Hepatocyte (in vitro differentiated cells): ENCODE results near the gene TTLL5. TPM values are rescaled to one million over a fixed set of nuclear protein-coding genes. Genes with fewer than 3 reads are reported as not detected.

Experiments used
- DNase-seq: peaks from one replicate; pipeline ENCODE4 v3.0.0-alpha.2; 2016; ENCODE audit warnings: low spot score
- H2AFZ ChIP-seq: fragments of 200-600 bp; sonication (generic); 2 replicates; pipeline ENCODE4 v1.6.0; 2016; ENCODE audit warnings: antibody characterized with exemption, mild to moderate bottlenecking
- H3K27ac ChIP-seq: fragments of 200-600 bp; sonication (generic); 2 replicates; pipeline ENCODE4 v1.5.1; 2016; ENCODE audit warnings: mild to moderate bottlenecking
- H3K27me3 ChIP-seq: fragments of 200-600 bp; sonication (generic); 2 replicates; pipeline ENCODE4 v1.6.1; 2016
- H3K36me3 ChIP-seq: fragments of 200-600 bp; sonication (generic); replicated peaks from 2 replicates; pipeline ENCODE4 v1.5.1; 2016; ENCODE audit warnings: low read depth; ENCODE audit not compliant: insufficient read depth
- H3K4me1 ChIP-seq: fragments of 200-600 bp; sonication (generic); 2 replicates; pipeline ENCODE4 v1.5.1; 2016; ENCODE audit warnings: mild to moderate bottlenecking, moderate library complexity; ENCODE audit not compliant: insufficient read depth
- H3K4me2 ChIP-seq: fragments of 200-600 bp; sonication (generic); 2 replicates; pipeline ENCODE4 v1.6.0; 2016
- H3K4me3 ChIP-seq: fragments of 200-600 bp; sonication (generic); 2 replicates; pipeline ENCODE4 v1.5.1; 2016; ENCODE audit warnings: mild to moderate bottlenecking
- H3K79me2 ChIP-seq: fragments of 200-600 bp; sonication (generic); 2 replicates; pipeline ENCODE4 v1.6.0; 2017; ENCODE audit warnings: mild to moderate bottlenecking
- H3K9me2 ChIP-seq: fragments of 200-600 bp; sonication (generic); replicated peaks from 2 replicates; pipeline ENCODE4 v1.6.0; 2017; ENCODE audit warnings: mild to moderate bottlenecking; ENCODE audit not compliant: insufficient read depth
- H3K9me3 ChIP-seq: fragments of 200-600 bp; sonication (generic); 2 replicates; pipeline ENCODE4 v1.5.1; 2016; ENCODE audit warnings: low read depth, mild to moderate bottlenecking
- H4K20me1 ChIP-seq: fragments of 200-600 bp; sonication (generic); 2 replicates; pipeline ENCODE4 v1.6.0; 2016; ENCODE audit warnings: mild to moderate bottlenecking; ENCODE audit not compliant: insufficient read depth, poor library complexity, severe bottlenecking
- CTCF ChIP-seq: fragments of 200-600 bp; sonication (generic); IDR thresholded peaks from 2 replicates; pipeline ENCODE4 v1.5.1; 2016; ENCODE audit warnings: antibody characterized with exemption, mild to moderate bottlenecking; ENCODE audit not compliant: poor library complexity
- EZH2 ChIP-seq: fragments of 200-600 bp; sonication (generic); IDR thresholded peaks from 2 replicates; pipeline ENCODE4 v1.6.1; 2016; ENCODE audit warnings: antibody characterized with exemption, mild to moderate bottlenecking, borderline replicate concordance
- EZH2phosphoT487 ChIP-seq: fragments of 200-600 bp; sonication (generic); IDR thresholded peaks from one replicate; pipeline ENCODE4 v1.6.1; 2018; ENCODE audit warnings: antibody characterized with exemption, mild to moderate bottlenecking, low read depth, moderate library complexity; ENCODE audit not compliant: unreplicated experiment, severe bottlenecking
- WGBS: methylation state at CpG from one replicate; pipeline ENCODE4 v1.1.6; 2016; ENCODE audit warnings: low lambda C conversion rate; ENCODE audit errors: missing lambda C conversion rate; 5-methylcytosine and 5-hydroxymethylcytosine counted together
- polyA plus RNA-seq: library from polyadenylated mRNA; unstranded; fragments of >200 nt; fragmentation: Nextera tagmentation; extraction: Ambion mirVana; gene quantifications from 2 replicates; pipeline ENCODE4 v1.2.1, GENCODE V29; 2016
- total RNA-seq: library from RNA; depleted of rRNA; stranded (reverse); fragments of >200 nt; gene quantifications from 2 replicates; pipeline ENCODE4 v1.2.3, GENCODE V29; 2014

TTLL5 gene
- total and polyA plus RNA-seq, 2 experiments from 2014 or later, result 8.9 to 11.1 TPM

DNA sequence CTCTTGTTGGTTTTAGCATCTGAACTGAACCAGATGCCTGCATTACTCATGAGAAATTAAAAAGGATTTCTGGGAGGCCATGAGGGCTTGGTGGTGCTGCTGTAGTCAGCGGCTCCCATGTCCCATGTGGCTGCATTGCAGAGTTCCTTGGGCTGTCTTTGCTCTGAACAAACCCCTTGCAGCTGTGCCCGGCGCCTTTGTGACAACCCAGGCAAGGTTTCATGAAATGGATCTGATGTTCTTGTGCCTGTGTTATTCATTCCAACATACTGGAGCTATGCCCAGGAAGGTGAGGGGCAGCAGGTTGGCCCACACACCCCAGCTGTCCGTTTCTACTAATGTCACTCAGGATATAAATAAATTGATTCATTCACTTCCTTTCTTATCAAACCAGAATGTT is 280.0 kb downstream of the TTLL5 start:
- no peaks in the 10 kb centered on the region for H4K20me1 ChIP-seq
- H3K27me3 ChIP-seq, result no peaks in the 10 kb centered on the region
- TF ChIP-seq EZH2phosphoT487 (no peak), EZH2 (no peak), CTCF (no peak)
- H3K9me3 ChIP-seq, result no peaks in the 10 kb centered on the region
- no peaks in the 10 kb centered on the region for H3K9me2 ChIP-seq
- 83% methylated on average over 4 of the region's 4 CpGs for WGBS
- no peak overlapping the region for H2AFZ ChIP-seq
- no peak overlapping the region for H3K4me2 ChIP-seq
- no peak overlapping the region for H3K4me3 ChIP-seq
- H3K27ac ChIP-seq, result no peak overlapping the region
- no peaks in the 10 kb centered on the region for H3K79me2 ChIP-seq
- H3K36me3 ChIP-seq, result no peaks in the 10 kb centered on the region
- H3K4me1 ChIP-seq, result no peaks in the 10 kb centered on the region
- DNase-seq, result no peak

GRCh38 chr14:75944607-75945241 is 283.7 kb downstream of the TTLL5 start:
- H2AFZ ChIP-seq, result no peak overlapping the region
- H4K20me1 ChIP-seq, result no peaks in the 10 kb centered on the region
- no peak overlapping the region for H3K4me2 ChIP-seq
- H3K4me3 ChIP-seq, result no peak overlapping the region
- 93% methylated on average over 4 of the region's 4 CpGs for WGBS
- H3K27ac ChIP-seq, result no peak overlapping the region
- no peaks in the 10 kb centered on the region for H3K9me3 ChIP-seq
- H3K36me3 ChIP-seq, result no peaks in the 10 kb centered on the region
- H3K4me1 ChIP-seq, result no peaks in the 10 kb centered on the region
- no peaks in the 10 kb centered on the region for H3K27me3 ChIP-seq
- no peak for TF ChIP-seq CTCF
- DNase-seq, result no peak
- H3K9me2 ChIP-seq, result no peaks in the 10 kb centered on the region
- H3K79me2 ChIP-seq, result no peaks in the 10 kb centered on the region

- H3K4me3 ChIP-seq, result no peak overlapping the region
- no peaks in the 10 kb centered on the region for H3K36me3 ChIP-seq
- WGBS, result 71% methylated on average over 5 of the region's 5 CpGs
- DNase-seq, result no peak
- H3K79me2 ChIP-seq, result no peaks in the 10 kb centered on the region
- H3K9me2 ChIP-seq, result no peaks in the 10 kb centered on the region
- H3K4me1 ChIP-seq, result no peaks in the 10 kb centered on the region
- H3K9me3 ChIP-seq, result no peaks in the 10 kb centered on the region
- H3K27ac ChIP-seq, result no peak overlapping the region
- no peak overlapping the region for H3K4me2 ChIP-seq
- H4K20me1 ChIP-seq, result no peaks in the 10 kb centered on the region
- TF ChIP-seq CTCF (no peak), EZH2phosphoT487 (no peak), EZH2 (no peak)
- H2AFZ ChIP-seq, result no peak overlapping the region
- no peaks in the 10 kb centered on the region for H3K27me3 ChIP-seq
Observed at GRCh38 chr14:75946785-75947184, 285.7 kb downstream of the TTLL5 start.

DNA sequence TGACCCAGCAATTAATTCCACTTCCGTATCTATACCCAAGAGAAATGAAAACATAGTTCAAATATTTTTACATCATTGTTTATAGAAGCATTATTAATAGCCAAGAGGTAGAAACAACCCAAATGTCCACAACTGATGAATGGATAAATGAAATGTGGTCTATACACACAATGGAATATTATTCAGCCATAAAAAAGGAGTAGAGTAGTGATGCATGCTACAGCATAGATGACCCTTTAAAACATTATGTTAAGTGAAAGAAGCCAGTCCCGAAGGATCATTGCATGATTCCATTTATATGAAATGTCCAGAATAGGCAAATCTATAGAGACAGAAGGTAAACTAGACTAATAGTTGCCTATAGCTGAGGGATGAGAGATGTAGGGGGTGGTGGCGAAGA is 291.4 kb downstream of the TTLL5 start:
- H4K20me1 ChIP-seq, result no peaks in the 10 kb centered on the region
- no peaks in the 10 kb centered on the region for H3K36me3 ChIP-seq
- no peaks in the 10 kb centered on the region for H3K9me3 ChIP-seq
- no peak overlapping the region for H3K4me3 ChIP-seq
- no peaks in the 10 kb centered on the region for H3K4me1 ChIP-seq
- no peak for DNase-seq
- H3K27ac ChIP-seq, result no peak overlapping the region
- no peaks in the 10 kb centered on the region for H3K9me2 ChIP-seq
- no peaks in the 10 kb centered on the region for H3K27me3 ChIP-seq
- H3K79me2 ChIP-seq, result no peaks in the 10 kb centered on the region
- 97% methylated on average over 3 of the region's 3 CpGs for WGBS
- no peak overlapping the region for H2AFZ ChIP-seq
- no peak overlapping the region for H3K4me2 ChIP-seq
- TF ChIP-seq CTCF (no peak), EZH2 (no peak), EZH2phosphoT487 (no peak)
